H1 (cell line): ENCODE measurements around the gene ZNF511. TPM values are rescaled to one million over a fixed set of nuclear protein-coding genes. Genes with fewer than 3 reads are reported as not detected.

Experiments
- CHD1 ChIP-seq: IDR thresholded peaks from 2 replicates; pipeline ENCODE4 v1.6.1; 2012; ENCODE audit warnings: low read depth, low read length, improper control_type of control experiment
- JUN ChIP-seq: IDR thresholded peaks from 2 replicates; pipeline ENCODE4 v1.6.1; 2011; ENCODE audit warnings: low read depth, mild to moderate bottlenecking, improper control_type of control experiment, low read length
- polyA plus RNA-seq, 7 experiments: library from polyadenylated mRNA; depleted of rRNA in 3 of 7; stranded (reverse) in 5 of 7; unstranded in 2 of 7; fragments of >200 nt in 5 of 7; fragments of 200-250 nt in 2 of 7; gene quantifications; 1 replicate in 5 of 7; 2 replicates in 1 of 7; 4 replicates in 1 of 7; pipeline versions ENCODE4 v1.2.1 to v1.2.3, GENCODE V29; 2011 to 2013; ENCODE audit warnings: missing spikeins in 2 of 7, mixed read lengths in 2 of 7
- total RNA-seq: library from RNA; stranded (reverse); fragmentation: NEBNext Ultra II Directional; extraction: Animal tissue kit (Norgen Biotek cat#: 25700); gene quantifications from 2 replicates; pipeline ENCODE4 v1.2.1, GENCODE V29; 2021

Gene ZNF511
- total and polyA plus RNA-seq, 2 of the 8 experiments (the other 6 are each of a cell fraction or from before 2014, with no cell fraction given), result 55.4 to 71.7 TPM

DNA sequence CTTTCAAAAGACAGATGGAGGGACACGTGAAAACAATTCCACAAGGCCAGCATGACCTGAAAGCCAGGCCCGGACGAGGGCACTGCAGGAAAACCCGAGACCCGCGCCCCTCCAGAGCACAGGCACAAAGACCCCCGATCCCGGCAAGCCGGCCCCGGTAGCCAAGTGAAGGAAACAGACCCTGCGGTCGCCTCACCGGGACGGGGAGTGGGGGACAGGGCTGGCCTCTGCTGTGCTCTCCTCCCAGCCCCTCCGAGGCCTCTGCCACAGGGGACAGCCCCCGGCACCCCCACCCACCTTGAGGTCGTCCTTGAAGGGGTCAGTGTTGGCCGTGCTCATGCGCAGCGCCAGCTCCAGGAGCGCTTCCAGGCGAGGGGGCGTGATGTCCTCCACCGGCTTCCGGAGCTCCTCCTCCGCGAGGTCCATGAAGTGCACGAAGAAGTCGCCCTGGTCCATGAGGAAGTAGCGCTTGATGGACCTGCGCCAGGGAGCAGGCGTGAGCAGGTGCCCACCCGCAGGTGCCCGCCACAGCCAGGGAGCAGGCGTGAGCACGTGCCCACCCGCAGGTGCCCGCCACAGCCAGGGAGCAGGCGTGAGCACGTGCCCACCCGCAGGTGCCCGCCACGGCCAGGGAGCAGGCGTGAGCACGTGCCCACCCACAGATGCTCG lies 20.7 kb upstream of the ZNF511 start (continued):
- TF ChIP-seq CHD1 (no peak), JUN (no peak)
